Effector memory CD8-positive, alpha-beta T cell (primary cell): Measurements from ENCODE around the gene SLC24A3.

ENCODE experiments used
- ATAC-seq: fragments of 150-1000 bp; cut with Tn5 transposase; replicated peaks from 2 replicates; pipeline ENCODE4 v1.10.0; 2021; ENCODE audit warnings: mild to moderate bottlenecking, moderate library complexity
- DNase-seq, 3 experiments: peaks; one replicate each; pipeline ENCODE4 v3.0.0; 2021
- H3K27ac Mint-ChIP-seq, 2 donors: one replicate each; pipeline ENCODE4 v1.8.0; 2022; ENCODE audit warnings: mild to moderate bottlenecking in 2 of 2, mixed read lengths in 2 of 2, moderate library complexity in 2 of 2
- H3K27me3 Mint-ChIP-seq, 2 donors: one replicate each; pipeline ENCODE4 v1.8.0; 2022; ENCODE audit warnings: mixed read lengths in 2 of 2
- H3K36me3 Mint-ChIP-seq: one replicate; pipeline ENCODE4 v1.8.0; 2022; ENCODE audit warnings: mild to moderate bottlenecking, moderate library complexity, mixed read lengths; ENCODE audit not compliant: insufficient read depth
- H3K4me1 Mint-ChIP-seq, 2 donors: one replicate each; pipeline ENCODE4 v1.8.0; 2022; ENCODE audit warnings: low read depth in 2 of 2, mixed read lengths in 2 of 2
- H3K4me3 Mint-ChIP-seq, 2 donors: one replicate each; pipeline ENCODE4 v1.8.0; 2022; ENCODE audit warnings: mild to moderate bottlenecking in 2 of 2, mixed read lengths in 2 of 2, moderate library complexity in 2 of 2
- H3K9me3 Mint-ChIP-seq, 2 donors: one replicate each; pipeline ENCODE4 v1.8.0; 2022; ENCODE audit warnings: mixed read lengths in 2 of 2

Gene SLC24A3

GRCh38 chr20:19269737-19270340 lies 57.4 kb downstream of the SLC24A3 start:
- Mint-ChIP-seq H3K4me3 (no peak overlapping the region), H3K36me3 (peaks cover 2% of the 10 kb centered on the region), H3K27ac (no peak overlapping the region), H3K27me3 (peaks cover 7 to 9% of the 10 kb centered on the region in 2 donors), H3K9me3 (peaks cover 0 to 8% of the 10 kb centered on the region in 2 donors), H3K4me1 (no peaks in the 10 kb centered on the region)
- ATAC-seq: no peak
- DNase-seq: no peak

GRCh38 chr20:19271879-19272651 lies 59.6 kb downstream of the SLC24A3 start:
- no peak overlapping the region for H3K4me3 Mint-ChIP-seq
- H3K4me1 Mint-ChIP-seq: no peaks in the 10 kb centered on the region
- peaks cover 0 to 8% of the 10 kb centered on the region in 2 donors for H3K9me3 Mint-ChIP-seq
- peaks cover 7 to 9% of the 10 kb centered on the region in 2 donors for H3K27me3 Mint-ChIP-seq
- ATAC-seq: no peak
- no peak overlapping the region for H3K27ac Mint-ChIP-seq
- peaks cover 2% of the 10 kb centered on the region for H3K36me3 Mint-ChIP-seq
- no peak for DNase-seq

GRCh38 chr20:19272976-19273654 lies 60.7 kb downstream of the SLC24A3 start:
- ATAC-seq (no peak), DNase-seq (no peak)
- peaks cover 0 to 8% of the 10 kb centered on the region in 2 donors for H3K9me3 Mint-ChIP-seq
- H3K27me3 Mint-ChIP-seq: peaks cover 7 to 9% of the 10 kb centered on the region in 2 donors
- H3K4me3 Mint-ChIP-seq: no peak overlapping the region
- H3K36me3 Mint-ChIP-seq: peaks cover 2% of the 10 kb centered on the region
- no peak overlapping the region for H3K27ac Mint-ChIP-seq
- no peaks in the 10 kb centered on the region for H3K4me1 Mint-ChIP-seq

GRCh38 chr20:19274001-19274400 lies 61.6 kb downstream of the SLC24A3 start:
- no peak for ATAC-seq
- H3K9me3 Mint-ChIP-seq: peaks cover 0 to 8% of the 10 kb centered on the region in 2 donors

GRCh38 chr20:19274412-19275015 lies 62.1 kb downstream of the SLC24A3 start:
- DNase-seq (no peak), ATAC-seq (no peak)
- no peak overlapping the region for H3K27ac Mint-ChIP-seq
- H3K4me1 Mint-ChIP-seq: no peaks in the 10 kb centered on the region
- peaks cover 2% of the 10 kb centered on the region for H3K36me3 Mint-ChIP-seq
- no peak overlapping the region for H3K4me3 Mint-ChIP-seq
- H3K9me3 Mint-ChIP-seq: peaks cover 0 to 7% of the 10 kb centered on the region in 2 donors
- peaks cover 6 to 8% of the 10 kb centered on the region in 2 donors for H3K27me3 Mint-ChIP-seq

More at GRCh38 chr20:19274001-19274400, 61.6 kb downstream of the SLC24A3 start:
- Mint-ChIP-seq H3K4me3 (no peak overlapping the region), H3K27me3 (peaks cover 7 to 9% of the 10 kb centered on the region in 2 donors), H3K27ac (no peak overlapping the region), H3K36me3 (peaks cover 2% of the 10 kb centered on the region), H3K4me1 (no peaks in the 10 kb centered on the region)
- no peak for DNase-seq

- Mint-ChIP-seq H3K4me1 (no peaks in the 10 kb centered on the region), H3K27ac (no peak overlapping the region), H3K4me3 (no peak overlapping the region), H3K27me3 (peaks cover 0 to 2% of the 10 kb centered on the region in 2 donors), H3K36me3 (no peaks in the 10 kb centered on the region), H3K9me3 (peaks cover 0 to under 1% of the 10 kb centered on the region in 2 donors)
- ATAC-seq (no peak), DNase-seq (no peak)
Measured at GRCh38 chr20:19275038-19275629, 62.7 kb downstream of the SLC24A3 start.

- ATAC-seq: no peak
- Mint-ChIP-seq H3K4me3 (no peak overlapping the region), H3K27me3 (no peaks in the 10 kb centered on the region), H3K36me3 (no peaks in the 10 kb centered on the region), H3K27ac (no peak overlapping the region), H3K4me1 (no peaks in the 10 kb centered on the region), H3K9me3 (no peaks in the 10 kb centered on the region)
- DNase-seq: no peak
Measured at GRCh38 chr20:19275630-19276071, 63.2 kb downstream of the SLC24A3 start.

- no peaks in the 10 kb centered on the region for H3K9me3 Mint-ChIP-seq
- no peak for ATAC-seq
- DNase-seq: no peak
Measured at GRCh38 chr20:19277381-19277780, 64.9 kb downstream of the SLC24A3 start.

GRCh38 chr20:19283490-19284025 lies 71.1 kb downstream of the SLC24A3 start:
- Mint-ChIP-seq H3K36me3 (peaks cover 3% of the 10 kb centered on the region), H3K27ac (no peak overlapping the region), H3K4me1 (no peaks in the 10 kb centered on the region), H3K27me3 (no peaks in the 10 kb centered on the region), H3K9me3 (no peaks in the 10 kb centered on the region), H3K4me3 (no peak overlapping the region)
- no peak for ATAC-seq
- DNase-seq: no peak

More at GRCh38 chr20:19277381-19277780, 64.9 kb downstream of the SLC24A3 start:
- H3K4me3 Mint-ChIP-seq: no peak overlapping the region
- H3K4me1 Mint-ChIP-seq: no peaks in the 10 kb centered on the region
- H3K36me3 Mint-ChIP-seq: no peaks in the 10 kb centered on the region
- H3K27me3 Mint-ChIP-seq: no peaks in the 10 kb centered on the region
- no peak overlapping the region for H3K27ac Mint-ChIP-seq

GRCh38 chr20:19284400-19285178 lies 72.1 kb downstream of the SLC24A3 start:
- Mint-ChIP-seq H3K4me1 (no peaks in the 10 kb centered on the region), H3K4me3 (no peak overlapping the region), H3K36me3 (peaks cover 3% of the 10 kb centered on the region), H3K27ac (no peak overlapping the region), H3K27me3 (no peaks in the 10 kb centered on the region), H3K9me3 (no peaks in the 10 kb centered on the region)
- ATAC-seq (no peak), DNase-seq (no peak)

- no peak for ATAC-seq
- Mint-ChIP-seq H3K4me3 (no peak overlapping the region), H3K27me3 (no peaks in the 10 kb centered on the region), H3K9me3 (no peaks in the 10 kb centered on the region), H3K36me3 (peaks cover 3% of the 10 kb centered on the region), H3K27ac (no peak overlapping the region), H3K4me1 (no peaks in the 10 kb centered on the region)
- no peak for DNase-seq
Measured at GRCh38 chr20:19285436-19285835, 73.0 kb downstream of the SLC24A3 start.

GRCh38 chr20:19288061-19288460 lies 75.6 kb downstream of the SLC24A3 start:
- H3K27ac Mint-ChIP-seq: no peak overlapping the region
- peaks cover 3% of the 10 kb centered on the region for H3K36me3 Mint-ChIP-seq
- DNase-seq (no peak), ATAC-seq (no peak)
- no peak overlapping the region for H3K4me3 Mint-ChIP-seq
- no peaks in the 10 kb centered on the region for H3K27me3 Mint-ChIP-seq
- H3K4me1 Mint-ChIP-seq: no peaks in the 10 kb centered on the region
- H3K9me3 Mint-ChIP-seq: no peaks in the 10 kb centered on the region
